Immature natural killer cell (primary cell): ENCODE measurements around the gene MERTK. TPM values are rescaled to one million over a fixed set of nuclear protein-coding genes. Genes with fewer than 3 reads are reported as not detected.
"Not testable (repeated sequence)": the region's sequence is repeated elsewhere in the genome, so short reads cannot be mapped to it uniquely, and the experiment has no call there.

Experiments used
- DNase-seq, 3 donors: peaks; one replicate each; pipeline ENCODE4 v3.0.0; 2022; ENCODE audit warnings: mixed read lengths in 1 of 3
- H3K27ac Mint-ChIP-seq, 6 donors: one replicate each; pipeline ENCODE4 v1.8.0; 2020; ENCODE audit warnings: mixed read lengths in 6 of 6, mild to moderate bottlenecking in 5 of 6, inconsistent platforms in 4 of 6, moderate library complexity in 3 of 6
- H3K27me3 Mint-ChIP-seq, 3 donors: one replicate each; pipeline ENCODE4 v1.8.0; 2020 to 2021; ENCODE audit warnings: low read depth in 3 of 3, mild to moderate bottlenecking in 3 of 3, mixed read lengths in 3 of 3, moderate library complexity in 3 of 3, inconsistent platforms in 1 of 3
- H3K36me3 Mint-ChIP-seq, 3 donors: one replicate each; pipeline ENCODE4 v1.8.0; 2020; ENCODE audit warnings: mixed read lengths in 3 of 3, inconsistent platforms in 2 of 3, mild to moderate bottlenecking in 2 of 3
- H3K4me1 Mint-ChIP-seq, 2 donors: one replicate each; pipeline ENCODE4 v1.8.0; 2020; ENCODE audit warnings: inconsistent platforms in 2 of 2, mild to moderate bottlenecking in 2 of 2, mixed read lengths in 2 of 2, moderate library complexity in 1 of 2
- H3K4me3 Mint-ChIP-seq, 5 donors: one replicate each; pipeline ENCODE4 v1.8.0; 2020; ENCODE audit warnings: mild to moderate bottlenecking in 5 of 5, mixed read lengths in 5 of 5, inconsistent platforms in 3 of 5, moderate library complexity in 3 of 5
- H3K9me3 Mint-ChIP-seq, 6 donors: one replicate each; pipeline ENCODE4 v1.8.0; 2020; ENCODE audit warnings: mild to moderate bottlenecking in 6 of 6, mixed read lengths in 6 of 6, inconsistent platforms in 4 of 6, moderate library complexity in 3 of 6
- polyA plus RNA-seq, 3 donors: library from polyadenylated mRNA; unstranded; fragments of 300-500 nt; fragmentation: Illumina TruSeq; gene quantifications; one replicate each; pipeline ENCODE4 v1.2.3, GENCODE V29; 2021

MERTK gene
- polyA plus RNA-seq, 3 donors from 2014 or later = 0.27 TPM; not detected in 2

DNA sequence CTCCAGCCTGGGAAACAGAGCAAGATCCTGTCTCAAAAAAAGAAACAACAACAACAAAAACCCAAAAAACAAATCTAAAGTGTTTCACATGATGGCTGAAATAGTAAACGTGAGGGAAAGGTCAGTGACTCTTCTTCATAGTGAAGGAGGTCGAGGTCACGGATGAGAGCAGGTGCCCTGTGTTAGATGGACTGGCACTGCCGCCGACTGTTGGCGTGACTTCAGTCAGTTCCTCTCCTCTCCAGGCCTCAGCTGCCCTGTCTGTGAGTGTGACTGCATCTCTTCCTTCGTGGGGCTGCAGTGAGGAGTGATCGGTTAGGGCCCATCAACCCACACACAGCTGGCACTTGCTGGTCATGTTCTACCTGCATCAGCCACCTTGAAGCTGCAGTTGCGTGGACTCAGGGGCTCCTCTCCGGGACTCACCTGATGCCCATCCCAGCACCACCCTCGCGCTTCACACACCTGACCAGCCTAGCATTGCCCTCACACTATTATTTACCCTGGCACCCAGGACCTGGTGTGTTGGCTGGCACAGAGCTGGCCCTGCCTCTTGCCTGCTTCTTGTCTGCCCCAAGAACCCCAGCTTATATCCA, 126.6 kb downstream of the MERTK start:
- Mint-ChIP-seq H3K27me3 (peaks cover 0 to 5% (median 0%) of the 10 kb centered on the region in 3 donors), H3K4me1 (peaks cover 0 to 3% of the 10 kb centered on the region in 2 donors), H3K4me3 (no peak overlapping the region), H3K36me3 (no peaks in the 10 kb centered on the region), H3K27ac (no peak overlapping the region), H3K9me3 (peaks cover 0 to 2% (median 0%) of the 10 kb centered on the region in 6 donors)
- DNase-seq = no peak

DNA sequence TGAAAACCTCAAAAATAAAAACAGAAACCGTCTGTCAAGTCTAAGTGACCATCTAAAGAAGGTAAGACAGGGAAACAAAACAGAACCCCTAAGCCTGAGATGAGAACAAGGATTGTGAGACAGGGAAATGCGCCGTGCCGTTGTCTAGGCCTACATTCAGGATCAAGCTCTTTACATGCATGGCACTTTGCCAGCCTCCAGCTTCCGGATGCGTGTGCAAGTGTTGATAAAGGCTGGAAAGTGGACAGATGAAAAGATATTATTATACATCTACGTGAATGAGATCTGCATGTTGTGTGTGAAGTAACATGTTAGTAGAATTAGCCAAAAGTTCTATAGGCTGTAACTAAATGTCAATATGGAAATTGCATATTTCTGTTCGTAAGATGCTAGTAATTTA, 128.1 kb downstream of the MERTK start:
- Mint-ChIP-seq H3K27me3 (peaks cover 0 to 7% (median 0%) of the 10 kb centered on the region in 3 donors), H3K4me1 (peaks cover 0 to 3% of the 10 kb centered on the region in 2 donors), H3K27ac (no peak overlapping the region)

DNA sequence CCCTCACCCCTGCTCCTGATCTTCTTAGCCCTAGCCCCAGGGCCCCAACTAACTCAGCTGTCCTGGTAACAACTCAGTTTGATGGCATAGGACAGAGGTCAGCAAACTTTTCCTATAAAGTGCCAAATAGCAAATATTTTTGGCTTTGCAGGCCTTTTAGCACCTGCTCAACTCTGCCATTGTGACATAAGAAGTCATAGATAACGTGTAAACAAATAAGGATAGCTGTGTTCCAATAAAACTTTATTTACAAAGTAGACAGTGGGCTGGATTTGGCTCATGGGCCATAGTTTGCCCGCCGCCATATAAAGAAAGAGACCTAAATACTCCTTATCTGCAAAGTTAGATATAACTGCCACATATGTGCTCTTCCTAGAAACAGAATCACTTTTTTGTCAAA, 129.4 kb downstream of the MERTK start:
- Mint-ChIP-seq H3K4me1 (peaks cover 0 to 4% of the 10 kb centered on the region in 2 donors), H3K9me3 (peaks cover 0 to 2% (median 0%) of the 10 kb centered on the region in 6 donors), H3K36me3 (no peaks in the 10 kb centered on the region), H3K27ac (no peak overlapping the region), H3K4me3 (no peak overlapping the region), H3K27me3 (peaks cover 0 to 7% (median 0%) of the 10 kb centered on the region in 3 donors)
- no peak for DNase-seq

More for the DNA sequence above, 128.1 kb downstream of the MERTK start:
- Mint-ChIP-seq H3K4me3 (no peak overlapping the region), H3K36me3 (no peaks in the 10 kb centered on the region), H3K9me3 (peaks cover 0 to 2% (median 0%) of the 10 kb centered on the region in 6 donors)
- no peak for DNase-seq

DNA sequence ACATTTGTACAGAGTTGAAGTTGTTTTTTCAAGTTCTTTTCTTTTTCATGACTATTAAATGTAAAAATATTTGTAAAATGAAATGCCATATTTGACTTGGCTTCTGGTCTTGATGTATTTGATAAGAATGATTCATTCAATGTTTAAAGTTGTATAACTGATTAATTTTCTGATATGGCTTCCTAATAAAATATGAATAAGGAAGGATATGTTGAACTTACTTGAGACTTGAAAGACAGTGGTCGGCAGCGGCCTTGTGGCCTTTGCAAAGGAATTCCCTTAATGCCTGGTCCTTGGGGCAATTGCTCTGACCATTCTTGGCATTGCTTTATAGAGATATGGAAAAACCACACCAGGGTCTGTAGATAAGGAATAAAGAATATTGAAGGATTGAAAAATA, 130.8 kb downstream of the MERTK start:
- no peak for DNase-seq
- H3K27ac Mint-ChIP-seq = no peak overlapping the region
- H3K4me1 Mint-ChIP-seq = peaks cover 0 to 2% of the 10 kb centered on the region in 2 donors
- H3K36me3 Mint-ChIP-seq = no peaks in the 10 kb centered on the region
- peaks cover 0 to 7% (median 0%) of the 10 kb centered on the region in 3 donors for H3K27me3 Mint-ChIP-seq
- peaks cover 0 to 2% (median 0%) of the 10 kb centered on the region in 6 donors for H3K9me3 Mint-ChIP-seq
- no peak overlapping the region for H3K4me3 Mint-ChIP-seq

DNA sequence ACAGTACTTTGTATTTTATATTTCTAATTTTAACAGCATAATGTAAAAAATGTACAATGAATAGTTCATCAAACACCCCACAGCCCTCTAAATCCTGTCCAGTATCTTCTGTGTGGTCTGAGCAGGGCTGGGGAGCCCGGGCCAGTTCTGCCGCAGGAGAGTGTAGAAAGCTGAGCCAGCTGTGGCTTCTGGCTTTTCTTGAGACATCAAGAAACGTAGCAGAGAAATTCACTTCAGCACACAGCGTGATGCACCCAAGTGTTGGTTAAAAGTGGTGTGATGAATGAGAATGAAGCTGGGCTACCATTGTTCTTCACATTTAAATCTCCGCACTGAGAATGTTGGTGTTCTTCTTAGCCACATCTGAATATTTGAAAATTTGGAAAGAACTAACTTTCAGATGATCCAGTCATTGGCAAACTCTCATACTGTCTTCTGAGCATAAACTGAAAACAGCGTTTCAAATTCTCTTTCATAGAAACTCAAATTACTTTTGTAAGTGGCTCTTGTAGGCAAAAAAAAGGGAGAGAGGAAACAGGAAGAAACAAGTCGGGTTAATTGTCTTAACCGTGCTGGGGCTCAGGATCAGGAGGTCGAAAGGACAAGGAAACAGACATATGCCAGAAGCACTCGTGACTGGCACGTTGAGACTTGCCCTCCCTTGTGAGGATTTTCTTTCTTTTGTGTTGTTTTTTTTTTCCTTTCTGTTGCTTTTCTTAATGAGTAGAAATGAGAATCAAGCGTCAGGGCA, 133.2 kb downstream of the MERTK start:
- peaks cover 0 to 7% (median 0%) of the 10 kb centered on the region in 3 donors for H3K27me3 Mint-ChIP-seq
- no peak for DNase-seq
- no peak overlapping the region for H3K27ac Mint-ChIP-seq
- no peaks in the 10 kb centered on the region for H3K36me3 Mint-ChIP-seq
- H3K9me3 Mint-ChIP-seq = peaks cover 0 to 2% (median under 1%) of the 10 kb centered on the region in 6 donors
- peaks cover 0 to 2% of the 10 kb centered on the region in 2 donors for H3K4me1 Mint-ChIP-seq
- no peak overlapping the region for H3K4me3 Mint-ChIP-seq

DNA sequence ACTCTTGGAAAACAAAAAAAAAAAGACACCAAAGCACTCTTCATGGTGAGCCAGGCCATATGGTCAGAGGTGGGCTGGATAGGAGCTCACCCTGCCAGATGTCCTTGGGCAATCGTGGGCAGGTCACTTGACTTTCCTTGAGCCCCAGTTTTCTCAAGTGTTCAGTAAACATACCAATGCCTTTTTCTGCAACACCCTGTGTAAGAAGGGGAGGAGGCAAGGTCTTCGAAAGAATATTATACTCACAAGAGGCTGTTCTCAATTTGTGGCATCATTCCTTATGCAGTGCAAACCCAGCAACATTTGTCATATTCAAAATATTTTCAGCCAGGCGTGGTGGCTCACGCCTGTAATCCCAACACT, 133.8 kb downstream of the MERTK start:
- Mint-ChIP-seq H3K4me3 (no peak overlapping the region), H3K36me3 (no peaks in the 10 kb centered on the region), H3K4me1 (peaks cover 0 to 2% of the 10 kb centered on the region in 2 donors), H3K27ac (no peak overlapping the region), H3K9me3 (peaks cover 0 to 2% (median under 1%) of the 10 kb centered on the region in 6 donors), H3K27me3 (peaks cover 0 to 7% (median 0%) of the 10 kb centered on the region in 3 donors)
- DNase-seq = no peak

DNA sequence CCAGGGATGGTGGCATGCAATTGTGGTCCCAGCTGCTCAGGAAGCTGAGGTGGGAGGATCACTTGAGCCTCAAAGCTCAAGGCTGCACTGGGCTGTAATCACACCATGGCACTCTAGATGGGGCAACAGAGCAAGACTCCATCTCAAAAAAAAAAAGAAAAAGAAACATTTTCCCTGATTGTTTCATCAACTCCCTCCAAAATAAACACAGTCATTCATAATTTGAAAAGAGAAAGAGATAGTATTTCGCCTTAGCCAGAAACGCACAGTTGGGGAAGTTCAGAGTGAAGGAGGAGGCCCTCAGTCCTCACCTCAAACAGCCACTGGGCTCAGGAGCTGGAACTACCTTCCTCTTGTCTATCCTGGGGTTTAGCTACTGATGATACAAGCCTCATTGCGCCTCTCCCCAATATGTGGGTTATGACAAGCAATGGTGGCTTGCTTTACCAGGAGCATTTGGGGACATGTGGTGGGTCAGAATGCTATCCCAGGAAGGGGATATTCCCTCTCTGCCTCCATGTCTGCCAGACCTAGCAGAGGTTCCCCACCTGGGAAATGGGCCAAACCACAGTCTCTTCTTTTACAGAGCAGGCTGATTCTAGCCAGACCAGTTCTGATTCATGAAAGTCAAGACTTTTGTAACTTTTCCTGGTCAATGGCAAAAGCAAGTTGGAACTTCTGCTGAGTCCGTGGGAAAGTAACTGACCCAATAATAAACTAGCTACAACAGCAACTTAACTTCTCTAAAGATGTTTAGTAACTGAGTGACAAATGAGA, 134.5 kb downstream of the MERTK start:
- no peaks in the 10 kb centered on the region for H3K36me3 Mint-ChIP-seq
- H3K27me3 Mint-ChIP-seq = peaks cover 0 to 7% (median 0%) of the 10 kb centered on the region in 3 donors
- peaks cover 0 to 2% of the 10 kb centered on the region in 2 donors for H3K4me1 Mint-ChIP-seq
- no peak overlapping the region for H3K27ac Mint-ChIP-seq
- DNase-seq = no peak
- H3K4me3 Mint-ChIP-seq = no peak overlapping the region
- peaks cover 0 to 2% (median under 1%) of the 10 kb centered on the region in 6 donors for H3K9me3 Mint-ChIP-seq

DNA sequence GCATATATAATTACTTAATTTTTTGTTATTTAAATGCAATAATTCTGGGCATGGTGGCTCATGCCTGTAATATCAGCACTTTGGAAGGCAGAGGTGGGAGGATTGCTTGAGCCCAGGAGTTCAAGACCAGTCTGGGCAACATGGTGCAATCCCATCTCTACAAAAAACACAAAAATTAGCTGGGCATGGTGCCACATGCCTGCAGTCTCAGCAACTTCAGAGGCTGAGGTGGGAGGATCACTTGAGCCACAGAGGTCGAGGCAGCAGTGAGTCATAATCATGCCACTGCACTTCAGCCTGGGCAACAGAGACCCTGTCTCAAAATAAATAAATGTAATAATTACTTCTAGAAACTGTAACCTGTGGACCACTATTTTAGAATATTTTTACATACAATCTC, 135.2 kb downstream of the MERTK start:
- H3K4me3 Mint-ChIP-seq = no peak overlapping the region
- peaks cover 0 to 7% (median 0%) of the 10 kb centered on the region in 3 donors for H3K27me3 Mint-ChIP-seq
- peaks cover 0 to 4% (median 0%) of the 10 kb centered on the region in 3 donors for H3K36me3 Mint-ChIP-seq
- no peak for DNase-seq
- H3K9me3 Mint-ChIP-seq = peaks cover 0 to 2% (median under 1%) of the 10 kb centered on the region in 6 donors
- no peak overlapping the region for H3K27ac Mint-ChIP-seq
- peaks cover 0 to 2% of the 10 kb centered on the region in 2 donors for H3K4me1 Mint-ChIP-seq

DNA sequence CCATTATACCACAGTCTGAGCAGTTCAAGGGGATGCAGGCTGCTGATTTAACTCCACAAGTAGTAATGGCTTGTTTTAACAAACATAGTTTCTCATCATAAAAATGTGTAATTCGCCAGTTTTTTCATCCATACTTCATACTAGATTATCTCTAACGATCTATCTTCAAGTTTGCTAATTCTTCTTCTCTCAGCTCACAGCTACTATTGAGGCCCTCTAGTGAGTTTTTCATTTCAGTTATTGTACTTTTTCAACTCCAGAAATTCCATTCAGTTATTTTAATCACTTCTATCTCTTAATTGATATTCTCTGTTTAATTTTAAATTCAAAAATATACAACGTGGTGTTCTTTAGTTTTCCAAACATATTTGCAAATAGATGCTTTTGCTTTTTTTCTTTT, 136.5 kb downstream of the MERTK start:
- Mint-ChIP-seq H3K27me3 (peaks cover 0 to 6% (median 0%) of the 10 kb centered on the region in 3 donors), H3K9me3 (peaks cover 0 to 2% (median 0%) of the 10 kb centered on the region in 6 donors), H3K36me3 (peaks cover 0 to 5% (median 0%) of the 10 kb centered on the region in 3 donors), H3K27ac (no peak overlapping the region), H3K4me3 (no peak overlapping the region), H3K4me1 (peaks cover 0 to 2% of the 10 kb centered on the region in 2 donors)
- no peak for DNase-seq

DNA sequence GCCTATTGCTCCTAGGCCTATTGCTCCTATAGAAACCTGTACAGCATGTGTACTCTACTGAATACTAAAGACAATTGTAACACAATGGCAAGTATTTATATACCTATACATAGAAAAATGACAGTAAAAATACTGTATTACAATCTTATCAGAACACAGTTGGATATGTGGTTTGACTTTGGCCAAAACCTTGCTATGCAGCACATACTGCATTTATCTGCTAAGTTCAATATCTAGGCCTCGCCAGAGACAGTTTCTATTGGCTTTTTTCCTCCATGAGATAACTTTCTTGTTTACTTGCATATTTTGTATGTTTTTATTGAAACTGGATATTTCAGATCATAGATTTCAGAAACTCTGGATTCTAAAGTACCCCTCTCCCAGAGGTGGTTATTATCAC, 137.4 kb downstream of the MERTK start:
- Mint-ChIP-seq H3K9me3 (peaks cover 0 to 2% (median 0%) of the 10 kb centered on the region in 6 donors), H3K4me1 (peaks cover 0 to 2% of the 10 kb centered on the region in 2 donors), H3K27me3 (peaks cover 0 to 3% (median 0%) of the 10 kb centered on the region in 3 donors), H3K4me3 (no peak overlapping the region), H3K36me3 (peaks cover 0 to 5% (median 0%) of the 10 kb centered on the region in 3 donors), H3K27ac (no peak overlapping the region)
- no peak for DNase-seq

DNA sequence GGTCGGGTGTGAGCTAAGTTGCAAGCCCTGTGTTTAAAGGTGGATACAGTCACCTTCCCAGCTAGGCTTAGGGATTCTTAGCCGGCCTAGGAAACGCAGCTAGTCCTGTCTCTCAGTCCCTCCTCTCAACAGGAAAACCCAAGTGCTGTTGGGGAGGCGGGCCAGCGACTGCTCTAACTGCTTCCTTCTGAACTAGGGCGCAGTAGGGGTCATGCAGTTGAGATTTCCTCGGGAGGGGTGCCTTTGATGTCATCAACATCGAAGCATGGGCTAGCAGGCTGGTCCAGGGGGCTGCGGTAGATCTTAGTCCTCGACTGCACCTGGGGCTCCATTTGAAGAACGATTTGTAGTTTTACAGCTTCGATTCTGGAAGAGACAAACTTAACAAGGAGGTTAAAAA, 141.1 kb downstream of the MERTK start:
- not testable (repeated sequence) for H3K4me3 Mint-ChIP-seq, H3K9me3 Mint-ChIP-seq, H3K4me1 Mint-ChIP-seq, DNase-seq, H3K36me3 Mint-ChIP-seq, H3K27me3 Mint-ChIP-seq, H3K27ac Mint-ChIP-seq

DNA sequence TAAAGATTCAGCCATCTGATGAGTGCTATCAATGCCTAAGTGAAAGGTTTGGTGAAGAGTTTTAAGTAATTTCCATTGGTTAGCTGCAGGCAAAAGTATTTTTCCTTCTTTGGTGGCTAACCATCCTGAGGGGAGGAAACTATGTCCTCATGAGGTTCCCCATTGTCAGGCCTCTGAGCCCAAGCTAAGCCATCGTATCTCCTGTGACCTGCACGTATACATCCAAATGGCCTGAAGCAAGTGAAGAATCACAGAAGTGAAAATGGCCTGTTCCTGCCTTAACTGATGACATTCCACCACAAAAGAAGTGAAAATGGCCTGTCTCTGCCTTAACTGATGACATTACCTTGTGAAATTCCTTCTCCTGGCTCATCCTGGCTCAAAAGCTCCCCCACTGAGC, 141.7 kb downstream of the MERTK start:
- not testable (repeated sequence) for H3K36me3 Mint-ChIP-seq, DNase-seq, H3K9me3 Mint-ChIP-seq, H3K27me3 Mint-ChIP-seq, H3K4me3 Mint-ChIP-seq, H3K4me1 Mint-ChIP-seq, H3K27ac Mint-ChIP-seq

DNA sequence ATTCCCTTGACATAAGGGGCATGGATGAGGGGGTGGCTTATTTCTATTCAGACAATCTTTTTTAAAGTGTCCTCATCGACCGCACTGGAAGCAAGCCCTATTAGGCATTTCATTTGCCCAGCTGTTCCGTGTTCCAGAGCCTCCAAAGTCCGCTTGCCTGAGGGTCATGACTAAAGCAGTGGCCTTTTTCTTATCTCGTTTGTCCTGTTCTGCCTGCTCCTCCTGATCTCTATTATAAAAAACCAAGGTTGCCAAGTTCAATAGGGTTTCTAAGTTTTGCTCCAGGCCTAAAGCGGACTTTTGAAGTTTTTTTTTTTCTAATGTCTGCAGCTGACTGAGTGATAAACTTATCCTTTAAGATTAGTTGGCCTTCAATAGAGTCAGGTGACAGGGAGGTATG, 143.1 kb downstream of the MERTK start:
- not testable (repeated sequence) for H3K27me3 Mint-ChIP-seq, H3K27ac Mint-ChIP-seq, H3K4me3 Mint-ChIP-seq, H3K9me3 Mint-ChIP-seq, H3K4me1 Mint-ChIP-seq, DNase-seq, H3K36me3 Mint-ChIP-seq
